ENCODE measurements around the gene TWF2.

DNA sequence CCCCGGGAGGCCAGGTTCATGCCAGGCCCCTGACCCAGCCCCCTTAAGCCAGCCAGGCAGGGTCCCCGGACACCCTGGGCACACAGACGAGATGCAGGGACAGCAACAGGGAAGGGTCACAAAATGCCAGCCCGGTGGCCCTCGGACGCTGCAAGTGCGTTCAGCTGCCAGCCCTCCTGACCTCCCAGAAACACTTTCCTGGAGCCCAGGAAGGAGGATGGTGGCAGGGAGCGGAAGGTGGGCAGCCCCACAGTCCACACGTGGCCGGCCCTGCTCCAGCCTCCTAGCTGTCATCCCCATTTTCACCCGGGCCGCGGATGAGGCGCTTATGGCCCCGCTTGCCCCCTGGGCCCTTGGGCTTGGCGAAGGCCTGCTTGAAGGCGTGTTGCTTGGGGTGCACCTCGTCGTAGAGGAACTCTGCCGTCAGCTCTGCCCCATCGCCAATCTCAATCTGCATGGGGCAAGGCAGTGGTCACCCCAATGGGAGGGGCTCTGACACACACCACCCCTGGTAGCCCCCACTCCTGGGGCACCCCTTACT lies 10.1 kb downstream of the TWF2 start:
- no peak for TF ChIP-seq EZH2 (IDR thresholded peaks at IDR 0.05)
- no peak for TF ChIP-seq POLR2AphosphoS5 (IDR thresholded peaks at IDR 0.05; ENCODE audit: borderline replicate concordance, low read depth, low read length)

Measured in SK-N-MC (cell line).